Gastrocnemius medialis (tissue), 4 donors: ENCODE results near the gene CILP2.

ENCODE experiments used
- CTCF ChIP-seq, 5 experiments: fragments of 450-650 bp in 3 of 5; fragments of 200-600 bp in 2 of 5; sonication (generic) in 2 of 5; IDR thresholded peaks in 4 of 5; conservative IDR thresholded peaks in 1 of 5; 1 replicate in 4 of 5; 2 replicates in 1 of 5; pipeline ENCODE4 v1.5.1; 2016 to 2019; ENCODE audit warnings: antibody characterized with exemption in 5 of 5, mild to moderate bottlenecking in 3 of 5, moderate library complexity in 3 of 5
- POLR2A ChIP-seq, 2 donors: fragments of 450-650 bp; IDR thresholded peaks; one replicate each; pipeline ENCODE4 v1.6.1; 2017; ENCODE audit warnings: antibody characterized with exemption in 2 of 2, mild to moderate bottlenecking in 2 of 2, moderate library complexity in 2 of 2

- no peak for TF ChIP-seq CTCF (IDR thresholded peaks at IDR 0.05 in 4 of 5, conservative IDR thresholded peaks at IDR 0.05 in 1 of 5)
- TF ChIP-seq POLR2A (IDR thresholded peaks at IDR 0.05) = no peak
Observed at GRCh38 chr19:19595171-19595701, 57.2 kb downstream of the CILP2 start.
